Urinary bladder (tissue), 4 donors: ENCODE data around the gene MAP7D1. TPM values are rescaled to one million over a fixed set of nuclear protein-coding genes. Genes with fewer than 3 reads are reported as not detected.
A peak's percentile ranks its signal among the peaks of the same experiment; 100 is the strongest.
"Not testable (repeated sequence)": the region's sequence is repeated elsewhere in the genome, so short reads cannot be mapped to it uniquely, and the experiment has no call there.

Source experiments
- DNase-seq: peaks from one replicate; pipeline ENCODE4 v3.0.0-alpha.2; 2015; ENCODE audit errors: extremely low spot score
- H3K27ac ChIP-seq: one replicate; pipeline ENCODE4 v1.5.1; 2013; ENCODE audit warnings: low read depth, mild to moderate bottlenecking, moderate library complexity
- H3K36me3 ChIP-seq: one replicate; pipeline ENCODE4 v1.6.1; 2013; ENCODE audit warnings: mild to moderate bottlenecking, moderate library complexity; ENCODE audit not compliant: insufficient read depth
- H3K4me1 ChIP-seq: one replicate; pipeline ENCODE4 v1.6.1; 2013; ENCODE audit warnings: mild to moderate bottlenecking, moderate library complexity; ENCODE audit not compliant: insufficient read depth
- H3K4me3 ChIP-seq: one replicate; pipeline ENCODE4 v1.5.1; 2013; ENCODE audit warnings: low read depth, low read length
- WGBS: extraction: QIAGEN DNeasy Blood & Tissue Kit; methylation state at CpG from one replicate; pipeline ENCODE4 v1.1.7; 2013; 5-methylcytosine and 5-hydroxymethylcytosine counted together
- polyA plus RNA-seq: library from polyadenylated mRNA; stranded (reverse); fragments of 200-250 nt; gene quantifications from one replicate; pipeline ENCODE4 v1.2.3, GENCODE V29; 2013
- total RNA-seq: library from RNA; depleted of rRNA; stranded (reverse); fragments of >200 nt; gene quantifications from one replicate; pipeline ENCODE4 v1.2.3, GENCODE V29; 2014
- donor health status: healthy with polysubstance abuse.
- donor health status: healthy.

MAP7D1 gene
- total and polyA plus RNA-seq, 2 donors, result 31.7 to 144 TPM

DNA sequence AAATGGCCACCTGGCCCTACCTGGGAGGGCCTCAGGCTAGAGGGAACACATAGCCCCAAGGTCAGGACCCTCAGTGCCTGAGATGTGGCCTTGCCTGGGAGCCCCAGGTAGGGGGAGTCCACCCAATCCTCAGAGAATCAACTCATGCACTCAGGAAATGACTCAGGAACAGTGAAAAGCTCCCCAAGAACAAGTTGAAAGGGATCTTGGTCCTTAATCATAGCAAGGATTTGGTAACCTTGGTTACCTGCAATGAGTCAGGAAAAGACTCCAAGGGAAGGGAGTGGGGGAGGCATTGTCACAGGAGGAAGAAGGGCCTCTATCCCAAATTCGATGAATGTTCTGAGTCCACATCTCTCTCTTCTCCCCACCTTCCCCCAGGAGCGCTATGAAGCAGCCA is 17.0 kb downstream of the MAP7D1 start:
- no peak for DNase-seq
- no peak overlapping the region for H3K4me3 ChIP-seq
- no peaks in the 10 kb centered on the region for H3K4me1 ChIP-seq
- H3K36me3 ChIP-seq, result peaks cover 2% of the 10 kb centered on the region
- 94% methylated on average over 2 of the region's 2 CpGs for WGBS
- no peak overlapping the region for H3K27ac ChIP-seq

DNA sequence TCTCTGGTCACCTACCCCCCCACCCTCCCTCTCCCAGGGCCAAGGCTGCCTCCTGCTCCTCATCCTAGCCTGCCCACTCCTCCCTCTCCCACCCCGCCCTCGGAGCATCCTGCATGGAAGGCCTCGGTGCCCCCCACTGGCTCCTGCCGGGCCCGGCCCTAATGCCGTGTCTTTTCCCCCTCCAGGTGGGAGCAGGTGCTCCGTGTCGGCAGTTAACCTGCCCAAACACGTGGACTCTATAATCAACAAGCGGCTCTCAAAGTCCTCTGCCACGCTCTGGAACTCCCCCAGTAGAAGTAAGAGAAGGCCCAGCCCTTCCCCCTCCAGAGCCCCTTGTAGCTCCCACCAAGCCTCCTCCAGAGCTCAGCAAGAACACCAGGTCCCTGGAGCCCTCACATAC is 18.8 kb downstream of the MAP7D1 start:
- no peak overlapping the region for H3K27ac ChIP-seq
- H3K4me1 ChIP-seq, result no peaks in the 10 kb centered on the region
- WGBS, result 52% methylated on average over 11 of the region's 11 CpGs
- no peak overlapping the region for H3K4me3 ChIP-seq
- no peak for DNase-seq
- peaks cover 3% of the 10 kb centered on the region for H3K36me3 ChIP-seq

DNA sequence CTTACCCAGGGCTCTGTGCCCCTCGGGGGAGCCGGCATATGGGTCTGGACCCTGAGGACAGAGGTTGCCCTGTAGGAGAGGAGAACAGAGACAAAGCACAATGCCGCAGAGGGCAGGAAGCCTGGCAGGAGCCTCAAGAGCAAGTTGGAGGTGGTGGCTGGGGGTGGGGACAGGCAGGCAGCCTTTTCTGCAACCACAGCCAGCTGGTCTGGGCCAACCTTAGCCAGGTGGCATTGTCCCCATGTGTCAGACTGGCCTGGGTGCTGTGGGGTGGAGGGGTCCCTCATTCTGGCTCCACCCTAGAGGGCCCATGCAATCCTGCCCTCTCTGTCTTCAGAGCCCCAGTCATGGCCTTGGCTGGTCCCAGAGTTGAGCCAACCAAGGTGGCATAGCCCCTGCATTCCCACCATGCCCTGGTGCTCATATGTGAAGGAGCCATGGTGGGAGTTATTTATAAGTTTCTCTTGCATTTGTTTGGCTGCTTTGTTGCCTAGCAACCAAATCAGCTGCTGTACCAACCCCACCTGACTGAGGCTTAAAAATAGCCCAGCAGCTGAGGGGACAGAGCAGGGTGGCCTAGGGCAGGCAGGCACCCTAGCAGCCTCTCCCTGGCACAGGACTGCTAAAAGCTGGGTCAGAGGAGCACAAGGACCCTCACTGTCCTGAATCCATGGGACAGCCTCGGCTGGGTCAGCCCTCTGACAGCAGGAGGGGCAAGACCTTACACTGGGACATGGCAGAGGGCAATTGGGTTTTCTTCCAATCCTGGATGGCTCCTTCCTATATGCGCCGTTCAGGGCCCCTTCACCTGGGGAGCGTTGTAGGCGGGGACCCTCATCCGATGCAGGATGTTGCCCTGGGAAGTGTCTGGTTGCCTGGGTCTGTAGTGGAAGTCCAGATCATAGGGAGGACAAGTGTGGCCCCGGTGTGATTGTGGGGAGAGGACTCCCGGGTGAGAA is 19.5 kb downstream of the MAP7D1 start:
- DNase-seq, result no peak
- Histone ChIP-seq H3K4me3 (no peak overlapping the region), H3K4me1 (no peaks in the 10 kb centered on the region), H3K36me3 (peaks cover 5% of the 10 kb centered on the region), H3K27ac (no peak overlapping the region)
- 65% methylated on average over 11 of the region's 11 CpGs for WGBS

DNA sequence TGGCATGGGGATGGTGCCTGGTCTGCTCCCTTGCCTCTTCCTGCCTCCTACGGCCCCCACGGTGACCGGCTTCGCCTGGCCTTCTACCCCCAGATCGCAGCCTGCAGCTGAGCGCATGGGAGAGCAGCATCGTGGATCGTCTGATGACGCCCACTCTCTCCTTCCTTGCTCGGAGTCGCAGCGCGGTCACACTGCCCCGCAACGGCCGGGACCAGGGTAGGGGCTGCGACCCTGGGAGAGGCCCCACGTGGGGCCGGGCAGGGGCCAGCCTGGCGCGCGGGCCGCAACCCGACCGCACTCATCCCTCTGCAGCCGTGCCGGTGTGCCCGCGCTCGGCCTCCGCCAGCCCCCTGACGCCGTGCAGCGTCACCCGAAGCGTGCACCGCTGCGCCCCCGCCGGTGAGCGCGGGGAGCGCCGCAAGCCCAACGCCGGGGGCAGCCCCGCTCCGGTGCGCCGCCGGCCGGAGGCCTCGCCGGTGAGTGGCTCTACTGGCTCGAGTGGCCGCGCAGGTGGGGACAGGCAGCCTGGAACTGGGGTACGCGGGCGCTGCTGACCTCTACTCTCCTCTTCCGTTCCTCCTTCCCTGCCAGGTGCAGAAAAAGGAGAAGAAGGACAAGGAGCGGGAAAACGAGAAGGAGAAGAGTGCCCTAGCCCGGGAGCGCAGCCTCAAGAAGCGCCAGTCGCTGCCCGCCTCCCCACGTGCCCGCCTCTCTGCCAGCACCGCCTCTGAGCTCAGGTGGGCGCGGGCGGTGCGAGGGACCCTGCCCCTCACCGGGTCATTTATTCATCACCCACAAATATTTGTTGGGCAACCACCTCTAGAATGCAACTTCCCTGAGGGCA is 20.4 kb downstream of the MAP7D1 start:
- DNase-seq, result no peak
- H3K27ac ChIP-seq, result no peak overlapping the region
- no peak overlapping the region for H3K4me3 ChIP-seq
- 72% methylated on average over 76 of the region's 76 CpGs for whole genome bisulfite sequencing
- H3K4me1 ChIP-seq, result no peaks in the 10 kb centered on the region
- H3K36me3 ChIP-seq, result peaks cover 5% of the 10 kb centered on the region

DNA sequence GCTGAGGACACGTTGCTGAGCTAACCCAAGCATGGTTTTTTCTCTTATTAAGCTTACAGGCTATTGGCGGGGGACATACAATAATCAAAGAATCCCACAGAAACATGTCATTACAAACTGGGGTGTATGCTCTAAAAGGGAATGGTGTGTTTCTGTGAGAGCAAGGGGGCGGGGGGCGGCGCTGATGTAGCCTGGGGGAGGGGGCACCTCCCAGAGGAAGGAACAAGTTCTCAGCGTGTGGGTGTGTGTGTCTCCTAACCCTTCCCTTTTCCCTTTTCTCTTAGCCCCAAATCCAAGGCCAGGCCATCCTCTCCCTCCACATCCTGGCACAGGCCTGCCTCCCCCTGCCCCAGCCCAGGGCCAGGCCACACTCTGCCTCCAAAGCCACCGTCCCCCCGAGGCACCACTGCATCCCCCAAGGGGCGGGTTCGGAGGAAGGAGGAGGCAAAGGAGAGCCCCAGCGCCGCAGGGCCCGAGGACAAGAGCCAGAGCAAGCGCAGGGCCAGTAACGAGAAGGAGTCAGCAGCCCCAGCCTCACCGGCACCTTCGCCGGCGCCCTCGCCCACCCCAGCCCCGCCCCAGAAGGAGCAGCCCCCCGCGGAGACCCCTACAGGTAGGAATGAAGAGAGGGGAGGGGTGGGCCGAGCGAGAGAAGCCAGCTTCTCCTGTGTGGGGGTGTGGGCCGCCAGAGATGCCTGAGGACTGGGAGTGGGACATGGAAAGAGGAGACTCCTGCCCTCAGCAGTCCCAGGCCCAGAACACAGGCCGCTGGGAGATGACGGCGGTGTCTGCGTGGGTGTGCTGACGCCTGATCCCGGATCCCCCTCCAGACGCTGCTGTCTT is 21.9 kb downstream of the MAP7D1 start:
- DNase-seq, result no peak
- 76% methylated on average over 33 of the region's 33 CpGs for WGBS
- Histone ChIP-seq H3K4me1 (no peaks in the 10 kb centered on the region), H3K4me3 (no peak overlapping the region), H3K27ac (no peak overlapping the region), H3K36me3 (peaks cover 5% of the 10 kb centered on the region)

DNA sequence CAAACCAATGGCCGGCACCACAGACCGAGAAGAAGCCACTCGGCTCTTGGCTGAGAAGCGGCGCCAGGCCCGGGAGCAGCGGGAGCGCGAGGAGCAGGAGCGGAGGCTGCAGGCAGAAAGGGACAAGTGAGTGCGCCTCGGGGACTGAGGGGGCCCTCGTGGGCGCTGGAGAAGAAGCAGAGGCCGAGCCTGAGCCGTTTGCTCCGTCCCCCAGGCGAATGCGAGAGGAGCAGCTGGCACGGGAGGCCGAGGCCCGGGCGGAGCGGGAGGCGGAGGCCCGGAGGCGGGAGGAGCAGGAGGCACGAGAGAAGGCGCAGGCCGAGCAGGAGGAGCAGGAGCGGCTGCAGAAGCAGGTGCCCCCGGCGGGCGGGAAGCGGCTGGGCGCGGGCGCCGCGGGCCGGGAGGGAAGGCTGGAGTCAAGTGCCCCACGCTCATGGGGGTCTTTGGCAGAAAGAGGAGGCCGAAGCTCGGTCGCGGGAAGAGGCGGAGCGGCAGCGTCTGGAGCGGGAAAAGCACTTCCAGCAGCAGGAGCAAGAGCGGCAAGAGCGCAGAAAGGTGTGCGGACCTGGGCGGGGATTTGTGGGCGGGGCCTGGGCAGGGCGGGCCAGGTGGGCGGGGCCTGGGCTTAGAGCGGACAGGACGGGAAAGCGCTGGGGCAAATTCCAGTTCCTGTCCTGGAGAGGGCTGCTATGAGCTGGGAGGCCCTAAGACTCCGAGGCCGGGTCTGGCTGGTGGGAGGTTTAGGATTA is 22.7 kb downstream of the MAP7D1 start:
- DNase-seq, result no peak
- Histone ChIP-seq H3K36me3 (peaks cover 5% of the 10 kb centered on the region), H3K4me3 (no peak overlapping the region), H3K27ac (no peak overlapping the region), H3K4me1 (no peaks in the 10 kb centered on the region)
- 82% methylated on average over 62 of the region's 62 CpGs for WGBS

DNA sequence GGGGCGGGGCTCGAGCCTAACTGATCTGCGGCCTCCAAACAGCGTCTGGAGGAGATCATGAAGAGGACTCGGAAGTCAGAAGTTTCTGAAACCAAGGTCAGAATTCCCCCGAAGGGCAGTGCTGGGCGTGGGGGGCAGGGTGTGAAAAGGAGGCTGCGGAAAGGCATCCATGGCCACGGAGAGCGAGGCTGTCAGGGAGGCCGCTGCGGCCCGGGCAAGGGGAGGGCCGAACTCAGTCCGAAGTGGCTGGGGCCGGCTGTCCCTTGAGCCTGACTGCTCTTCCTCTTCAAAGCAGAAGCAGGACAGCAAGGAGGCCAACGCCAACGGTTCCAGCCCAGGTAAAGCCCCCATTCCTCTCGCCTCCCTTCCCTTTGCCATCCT is 23.2 kb downstream of the MAP7D1 start:
- Histone ChIP-seq H3K36me3 (peaks cover 5% of the 10 kb centered on the region), H3K4me1 (no peaks in the 10 kb centered on the region), H3K27ac (no peak overlapping the region), H3K4me3 (no peak overlapping the region)
- 86% methylated on average over 19 of the region's 19 CpGs for WGBS
- DNase-seq, result no peak

DNA sequence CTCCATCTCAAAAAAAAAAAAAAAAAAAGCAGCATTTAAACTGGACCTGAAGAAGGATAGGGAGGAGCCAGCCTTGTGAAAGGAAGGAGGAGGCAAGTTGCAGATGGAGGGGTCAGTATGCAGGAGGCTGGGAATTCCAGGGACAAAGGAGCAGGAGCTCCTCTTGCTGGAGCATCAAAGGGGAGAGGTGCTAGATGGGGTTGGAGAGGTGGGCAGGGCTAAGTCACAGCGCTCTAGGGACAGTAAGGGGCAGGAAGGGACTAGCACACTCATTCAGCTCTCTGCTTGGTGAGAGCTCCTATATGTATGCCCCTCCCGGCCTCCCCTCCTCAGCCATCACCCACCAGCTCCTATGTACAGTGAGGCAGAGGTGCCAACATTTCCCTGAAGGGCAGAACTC is 26.8 kb downstream of the MAP7D1 start:
- H3K36me3 ChIP-seq, result peaks cover 3% of the 10 kb centered on the region
- WGBS, result 63% methylated on average over 2 of the region's 2 CpGs
- H3K4me3 ChIP-seq, result no peak overlapping the region
- DNase-seq, result no peak
- no peak overlapping the region for H3K27ac ChIP-seq
- no peaks in the 10 kb centered on the region for H3K4me1 ChIP-seq

DNA sequence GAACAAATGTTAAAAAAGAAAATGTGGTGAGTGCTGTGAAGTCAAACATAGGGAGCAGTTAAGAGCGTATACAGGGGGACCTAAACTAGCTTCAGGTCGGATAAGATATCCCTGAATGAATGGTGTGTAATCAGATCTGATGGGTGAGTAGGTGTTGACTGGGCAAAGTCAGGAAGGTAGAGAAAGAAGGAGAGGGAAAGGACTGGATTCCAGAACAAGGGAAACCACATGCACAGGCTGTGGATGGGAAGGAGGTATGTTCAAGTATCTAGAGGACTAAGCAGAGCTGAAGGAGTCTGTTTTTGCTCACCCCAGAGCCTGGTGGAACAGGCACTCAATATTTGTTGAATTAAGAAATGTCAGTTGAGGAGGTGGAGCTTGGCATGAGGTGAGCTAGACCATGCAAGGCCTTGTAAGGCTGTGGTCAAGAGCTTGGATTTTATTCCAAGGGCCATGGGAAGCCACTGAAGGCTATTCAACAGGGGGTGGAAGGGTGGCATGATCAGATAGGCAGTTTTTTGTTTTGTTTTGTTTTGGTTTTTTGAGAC is 27.4 kb downstream of the MAP7D1 start:
- Histone ChIP-seq H3K36me3 (peaks cover 2% of the 10 kb centered on the region), H3K27ac (no peak overlapping the region), H3K4me3 (no peak overlapping the region), H3K4me1 (no peaks in the 10 kb centered on the region)
- no peak for DNase-seq
- WGBS, result 59% methylated on average over 2 of the region's 2 CpGs

DNA sequence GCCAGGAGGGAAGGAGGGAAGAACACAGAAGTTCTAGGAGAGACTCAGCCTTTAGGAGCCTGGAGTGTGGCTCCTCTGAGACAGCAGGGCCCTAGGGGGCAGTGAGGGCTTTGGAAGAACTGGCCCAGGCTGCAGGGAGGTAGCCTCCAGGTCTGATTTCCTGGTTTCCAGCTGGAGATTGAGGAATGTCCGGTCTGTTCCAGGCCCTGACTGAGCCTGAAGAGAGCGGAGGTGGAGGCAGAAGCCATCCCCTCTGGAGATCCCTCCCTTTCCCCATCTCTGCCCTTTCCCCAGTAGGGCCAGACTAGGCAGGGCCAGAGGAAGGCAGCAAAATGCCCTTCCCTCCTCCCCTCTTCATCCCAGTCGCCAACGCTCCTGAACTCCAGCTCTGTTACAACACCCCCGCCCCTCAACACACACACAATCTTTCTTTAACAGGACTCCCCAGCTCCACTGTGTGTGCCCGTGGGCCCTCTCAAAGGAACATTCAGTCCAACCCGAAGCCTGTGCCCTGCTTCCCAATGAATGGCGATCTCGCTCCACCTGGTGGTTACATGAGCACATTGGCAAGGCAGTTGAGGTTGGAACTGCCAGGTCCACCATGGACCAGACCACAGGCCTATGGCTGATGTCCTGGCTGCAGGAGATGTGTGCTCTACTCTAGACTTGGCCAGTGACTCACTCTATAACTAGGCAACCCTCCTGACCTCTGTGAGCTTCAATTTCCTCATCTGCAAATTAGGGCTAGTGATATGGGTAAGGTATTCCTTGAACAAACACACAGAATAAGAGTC is 32.0 kb downstream of the MAP7D1 start:
- Histone ChIP-seq H3K36me3 (no peaks in the 10 kb centered on the region), H3K4me3 (no peak overlapping the region), H3K27ac (peak overlapping the region; percentile 61), H3K4me1 (no peaks in the 10 kb centered on the region)
- DNase-seq, result peak; percentile 63
- 3% methylated on average over 9 of the region's 9 CpGs for WGBS

DNA sequence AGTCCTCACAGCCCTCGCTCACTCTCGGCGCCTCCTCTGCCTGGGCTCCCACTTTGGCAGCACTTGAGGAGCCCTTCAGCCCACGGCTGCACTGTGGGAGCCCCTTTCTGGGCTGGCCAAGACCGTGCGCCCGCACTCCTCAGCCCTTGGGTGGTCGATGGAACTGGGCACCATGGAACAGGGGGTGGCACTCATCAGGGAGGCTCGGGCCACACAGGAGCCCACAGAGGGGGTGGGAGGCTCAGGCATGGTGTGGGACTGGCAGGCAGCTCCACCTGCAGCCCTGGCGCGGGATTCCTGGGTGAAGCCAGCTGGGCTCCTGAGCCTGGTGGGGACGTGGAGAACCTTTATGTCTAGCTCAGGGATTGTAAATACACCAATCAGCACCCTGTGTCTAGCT is 40.8 kb downstream of the MAP7D1 start:
- H3K36me3 ChIP-seq, H3K4me3 ChIP-seq, H3K4me1 ChIP-seq, H3K27ac ChIP-seq, DNase-seq: not testable (repeated sequence)
- 91% methylated on average over 12 of the region's 12 CpGs for WGBS

DNA sequence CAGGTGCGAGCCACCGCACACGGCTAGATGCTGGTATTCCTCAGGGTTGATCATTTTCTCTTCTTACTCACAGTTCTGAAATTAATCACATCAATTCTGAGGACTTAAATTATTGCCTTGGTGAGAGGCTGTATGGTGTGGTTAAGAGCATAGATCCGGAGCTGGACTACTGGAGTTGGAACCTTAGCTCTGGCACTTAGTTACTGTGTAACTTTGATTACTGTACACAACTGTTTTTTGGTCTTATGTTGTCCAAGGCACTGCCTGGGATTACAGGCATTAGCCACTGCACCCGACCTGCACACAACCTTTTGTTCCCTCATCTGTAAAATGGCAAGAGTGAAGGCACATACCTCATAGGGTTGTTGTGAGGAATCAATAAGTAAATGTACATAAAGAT is 42.7 kb downstream of the MAP7D1 start:
- Histone ChIP-seq H3K4me1 (no peaks in the 10 kb centered on the region), H3K27ac (no peak overlapping the region), H3K36me3 (no peaks in the 10 kb centered on the region), H3K4me3 (no peak overlapping the region)
- 94% methylated on average over 5 of the region's 5 CpGs for WGBS
- DNase-seq, result no peak
